ENCODE results near the gene NHERF2. TPM values are rescaled to one million over a fixed set of nuclear protein-coding genes. Genes with fewer than 3 reads are reported as not detected.

The NHERF2 gene
- total RNA-seq, 6 experiments from 2014 or later = 140 to 177 (median 152) TPM

- Mint-ChIP-seq H3K9me3 (no peaks in the 10 kb centered on the region), H3K4me3 (no peak overlapping the region)
- no peak for DNase-seq
Observed at GRCh38 chr16:2037115-2037514, 10.4 kb downstream of the NHERF2 start.

GRCh38 chr16:2037647-2038381 lies 11.1 kb downstream of the NHERF2 start:
- DNase-seq = no peak
- H3K36me3 Mint-ChIP-seq (ENCODE audit: low read depth) = no peaks in the 10 kb centered on the region
- H3K4me3 Mint-ChIP-seq = no peak overlapping the region; the same call in 1 of the 2 replicates
- H3K27me3 Mint-ChIP-seq (ENCODE audit: insufficient read depth) = peaks cover 5% of the 10 kb centered on the region
- H3K27ac Mint-ChIP-seq = peak overlapping the region; percentile 68; the same call in 1 of the 2 replicates
- TF ChIP-seq CTCF (IDR thresholded peaks at IDR 0.05) = no peak
- peaks cover 26% of the 10 kb centered on the region for H3K4me1 Mint-ChIP-seq (ENCODE audit: low read depth)
- no peaks in the 10 kb centered on the region for H3K9me3 Mint-ChIP-seq

More at GRCh38 chr16:2037115-2037514, 10.4 kb downstream of the NHERF2 start:
- H3K27me3 Mint-ChIP-seq (ENCODE audit: insufficient read depth) = peaks cover 5% of the 10 kb centered on the region
- no peaks in the 10 kb centered on the region for H3K36me3 Mint-ChIP-seq (ENCODE audit: low read depth)
- peak overlapping the region; percentile 68 for H3K27ac Mint-ChIP-seq
- no peak for TF ChIP-seq CTCF (IDR thresholded peaks at IDR 0.05)
- peaks cover 33% of the 10 kb centered on the region for H3K4me1 Mint-ChIP-seq (ENCODE audit: low read depth)

GRCh38 chr16:2038382-2039231 lies 11.9 kb downstream of the NHERF2 start:
- Mint-ChIP-seq H3K27me3 (ENCODE audit: insufficient read depth) (peaks cover 5% of the 10 kb centered on the region), H3K36me3 (ENCODE audit: low read depth) (no peaks in the 10 kb centered on the region), H3K9me3 (no peaks in the 10 kb centered on the region), H3K4me3 (peak overlapping the region; percentile 21; the same call in 1 of the 2 replicates), H3K4me1 (ENCODE audit: low read depth) (peaks cover 25% of the 10 kb centered on the region), H3K27ac (peak overlapping the region; percentile 91)
- no peak for TF ChIP-seq CTCF (IDR thresholded peaks at IDR 0.05)
- no peak for DNase-seq

GRCh38 chr16:2039274-2040031 lies 12.8 kb downstream of the NHERF2 start:
- DNase-seq = peak; percentile 74
- TF ChIP-seq CTCF (IDR thresholded peaks at IDR 0.05) = no peak
- no peaks in the 10 kb centered on the region for H3K36me3 Mint-ChIP-seq (ENCODE audit: low read depth)
- peaks cover 25% of the 10 kb centered on the region for H3K4me1 Mint-ChIP-seq (ENCODE audit: low read depth)
- H3K4me3 Mint-ChIP-seq = peak overlapping the region; percentile 43
- peak overlapping the region; percentile 91 for H3K27ac Mint-ChIP-seq
- peaks cover 5% of the 10 kb centered on the region for H3K27me3 Mint-ChIP-seq (ENCODE audit: insufficient read depth)
- H3K9me3 Mint-ChIP-seq = no peaks in the 10 kb centered on the region

- Mint-ChIP-seq H3K27me3 (ENCODE audit: insufficient read depth) (peaks cover 5% of the 10 kb centered on the region), H3K4me3 (no peak overlapping the region), H3K36me3 (ENCODE audit: low read depth) (no peaks in the 10 kb centered on the region), H3K9me3 (no peaks in the 10 kb centered on the region), H3K27ac (peak overlapping the region; percentile 91), H3K4me1 (ENCODE audit: low read depth) (peaks cover 25% of the 10 kb centered on the region)
- no peak for TF ChIP-seq CTCF (IDR thresholded peaks at IDR 0.05)
- DNase-seq = no peak
Observed at GRCh38 chr16:2040041-2040786, 13.5 kb downstream of the NHERF2 start.

Measured in HFFc6 (cell line).